Astrocyte of the cerebellum (primary cell): Measurements from ENCODE around the gene HSD17B11.

Experiments
- DNase-seq: peaks from one replicate; pipeline ENCODE4 v3.0.0-alpha.2; 2011; ENCODE audit warnings: low read depth
- H3K4me3 ChIP-seq: 2 replicates; pipeline ENCODE4 v1.5.1; 2011; ENCODE audit warnings: mild to moderate bottlenecking, low read depth, low read length, moderate library complexity
- in situ Hi-C: cut with HindIII; loops from 2 replicates; pipeline ENCODE4 v1.10.0; 2017; ENCODE audit warnings: low sequenced_read_pairs
- TF ChIP-seq, protein P1 (sequence below): IDR thresholded peaks from 2 replicates; pipeline ENCODE4 v1.5.1; 2012; ENCODE audit warnings: low read length, low read depth, moderate library complexity, mild to moderate bottlenecking; ENCODE audit errors: missing control alignments

HSD17B11 gene

DNA sequence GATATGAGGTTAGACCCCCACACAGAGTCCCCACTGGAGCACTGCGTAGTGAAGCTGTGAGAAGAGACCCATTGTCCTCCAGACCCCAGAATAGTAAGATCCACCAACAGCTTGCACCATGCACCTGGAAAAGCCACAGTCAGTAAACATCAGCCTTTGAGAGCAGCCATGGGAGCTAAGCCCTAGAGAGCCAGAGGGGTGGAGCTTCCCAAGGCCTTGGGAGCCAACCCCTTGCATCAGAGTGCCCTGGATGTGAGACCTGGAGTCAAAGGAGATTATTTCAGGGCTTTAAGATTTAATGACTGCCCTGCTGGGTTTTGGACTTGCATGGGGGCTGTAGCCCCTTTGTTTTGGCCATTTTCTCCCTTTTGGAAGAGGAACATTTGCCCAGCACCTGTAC, 104.0 kb downstream of the HSD17B11 start:
- no peak overlapping the region for H3K4me3 ChIP-seq
- no peak for DNase-seq
- in situ Hi-C loops: no loop called here
- TF ChIP-seq, protein P1, sequence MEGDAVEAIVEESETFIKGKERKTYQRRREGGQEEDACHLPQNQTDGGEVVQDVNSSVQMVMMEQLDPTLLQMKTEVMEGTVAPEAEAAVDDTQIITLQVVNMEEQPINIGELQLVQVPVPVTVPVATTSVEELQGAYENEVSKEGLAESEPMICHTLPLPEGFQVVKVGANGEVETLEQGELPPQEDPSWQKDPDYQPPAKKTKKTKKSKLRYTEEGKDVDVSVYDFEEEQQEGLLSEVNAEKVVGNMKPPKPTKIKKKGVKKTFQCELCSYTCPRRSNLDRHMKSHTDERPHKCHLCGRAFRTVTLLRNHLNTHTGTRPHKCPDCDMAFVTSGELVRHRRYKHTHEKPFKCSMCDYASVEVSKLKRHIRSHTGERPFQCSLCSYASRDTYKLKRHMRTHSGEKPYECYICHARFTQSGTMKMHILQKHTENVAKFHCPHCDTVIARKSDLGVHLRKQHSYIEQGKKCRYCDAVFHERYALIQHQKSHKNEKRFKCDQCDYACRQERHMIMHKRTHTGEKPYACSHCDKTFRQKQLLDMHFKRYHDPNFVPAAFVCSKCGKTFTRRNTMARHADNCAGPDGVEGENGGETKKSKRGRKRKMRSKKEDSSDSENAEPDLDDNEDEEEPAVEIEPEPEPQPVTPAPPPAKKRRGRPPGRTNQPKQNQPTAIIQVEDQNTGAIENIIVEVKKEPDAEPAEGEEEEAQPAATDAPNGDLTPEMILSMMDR: no peak
